DOHH2 (cell line): ENCODE data around the gene CIB4.

Source experiments
- EZH2phosphoT487 ChIP-seq: fragments of 200-600 bp; sonication (generic); IDR thresholded peaks from 2 replicates; pipeline ENCODE4 v1.6.1; 2017; ENCODE audit warnings: borderline replicate concordance, mild to moderate bottlenecking, antibody characterized with exemption, low read length, moderate library complexity, mixed read lengths
- TF ChIP-seq, protein P1 (sequence below): fragments of 200-600 bp; sonication (generic); IDR thresholded peaks from one replicate; pipeline ENCODE4 v1.5.1; 2014; ENCODE audit warnings: antibody characterized with exemption, mild to moderate bottlenecking, low read depth, low read length; ENCODE audit not compliant: poor library complexity, severe bottlenecking

DNA sequence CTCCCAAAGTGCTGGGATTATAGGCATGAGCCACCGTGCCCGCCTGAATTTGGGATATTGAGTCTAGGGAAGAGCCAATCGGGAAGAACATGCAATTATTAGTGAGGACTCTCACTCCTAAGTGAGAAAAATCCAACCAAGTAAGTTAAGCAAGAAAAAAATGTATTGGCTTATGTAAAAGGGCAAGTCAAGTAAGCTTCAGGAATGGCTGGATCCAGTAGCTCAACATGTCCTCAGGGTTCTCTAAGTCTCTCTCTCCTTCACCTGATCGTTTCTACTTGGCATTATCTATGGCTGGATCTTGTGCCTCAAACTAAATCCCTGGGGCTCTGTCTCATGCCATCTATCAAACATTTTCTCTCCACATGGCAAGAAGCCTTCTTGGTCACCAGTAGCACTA lies 16.1 kb upstream of the CIB4 start:
- TF ChIP-seq, protein P1, sequence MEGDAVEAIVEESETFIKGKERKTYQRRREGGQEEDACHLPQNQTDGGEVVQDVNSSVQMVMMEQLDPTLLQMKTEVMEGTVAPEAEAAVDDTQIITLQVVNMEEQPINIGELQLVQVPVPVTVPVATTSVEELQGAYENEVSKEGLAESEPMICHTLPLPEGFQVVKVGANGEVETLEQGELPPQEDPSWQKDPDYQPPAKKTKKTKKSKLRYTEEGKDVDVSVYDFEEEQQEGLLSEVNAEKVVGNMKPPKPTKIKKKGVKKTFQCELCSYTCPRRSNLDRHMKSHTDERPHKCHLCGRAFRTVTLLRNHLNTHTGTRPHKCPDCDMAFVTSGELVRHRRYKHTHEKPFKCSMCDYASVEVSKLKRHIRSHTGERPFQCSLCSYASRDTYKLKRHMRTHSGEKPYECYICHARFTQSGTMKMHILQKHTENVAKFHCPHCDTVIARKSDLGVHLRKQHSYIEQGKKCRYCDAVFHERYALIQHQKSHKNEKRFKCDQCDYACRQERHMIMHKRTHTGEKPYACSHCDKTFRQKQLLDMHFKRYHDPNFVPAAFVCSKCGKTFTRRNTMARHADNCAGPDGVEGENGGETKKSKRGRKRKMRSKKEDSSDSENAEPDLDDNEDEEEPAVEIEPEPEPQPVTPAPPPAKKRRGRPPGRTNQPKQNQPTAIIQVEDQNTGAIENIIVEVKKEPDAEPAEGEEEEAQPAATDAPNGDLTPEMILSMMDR: no peak
- TF ChIP-seq EZH2phosphoT487: no peak
